HCT116 (cell line): ENCODE results near the gene SOBP. TPM values are rescaled to one million over a fixed set of nuclear protein-coding genes. Genes with fewer than 3 reads are reported as not detected.

Experiments used
- ATAC-seq: fragments of 200-7000 bp; cut with Tn5 transposase; 2 replicates; pipeline ENCODE4 v1.9.1; 2020; ENCODE audit warnings: mild to moderate bottlenecking, moderate library complexity
- BruUV-seq: library from RNA; stranded (reverse); fragments of 400-500 nt; replicated peaks from 2 replicates; lab custom pipeline; 2021; lab: Mats Ljungman, UMichigan
- CTCF ChIA-PET: fragments of 300-600 bp; sonication (Branson Sonifier 250); formaldehyde crosslinking; loops from one replicate; lab custom pipeline; 2021; ENCODE audit warnings: antibody characterized with exemption; lab: Charles Lee
- POLR2A ChIA-PET: fragments of 300-600, 350-600 bp; sonication (Branson Sonifier 250); formaldehyde crosslinking; loops from one replicate; lab custom pipeline; 2021; ENCODE audit warnings: antibody characterized with exemption; lab: Charles Lee
- RAD21 ChIA-PET, 2 experiments: fragments of 300-600 bp; sonication (Branson Sonifier 250); formaldehyde crosslinking; loops; one replicate each; lab custom pipeline; 2023; ENCODE audit warnings: low total read pairs in 2 of 2; ENCODE audit not compliant: uncharacterized antibody in 2 of 2, unreplicated experiment in 2 of 2, low non-redundant PET in 1 of 2; lab: Charles Lee
- DNase-seq: peaks from one replicate; pipeline ENCODE4 v3.0.0-alpha.2; 2010; ENCODE audit warnings: low read depth, low spot score
- H2AFZ ChIP-seq: fragments of 200-600 bp; shearing (Covaris generic), sonication (generic); 2 replicates; pipeline ENCODE4 v1.6.1; 2017; ENCODE audit warnings: low read depth, mixed run types, mixed read lengths, antibody characterized with exemption, low read length; ENCODE audit not compliant: poor library complexity, severe bottlenecking
- H3K27ac ChIP-seq: 2 replicates; pipeline ENCODE4 v1.5.1; 2012; ENCODE audit warnings: low read depth, low read length
- H3K27me3 ChIP-seq: fragments of 200-600 bp; sonication (generic); 2 replicates; pipeline ENCODE4 v1.6.1; 2016; ENCODE audit warnings: mixed run types, low read length, mixed read lengths; ENCODE audit not compliant: insufficient read depth
- H3K36me3 ChIP-seq, 2 experiments: fragments of 200-500 bp in 1 of 2; fragments of 200-600 bp in 1 of 2; sonication (Bioruptor generic) in 1 of 2; sonication (generic) in 1 of 2; 2 replicates each; pipeline versions ENCODE4 v1.5.1 to v1.6.1; 2014 to 2016; ENCODE audit warnings: low read length in 2 of 2, inconsistent platforms in 1 of 2, mixed read lengths in 1 of 2, mixed run types in 1 of 2; ENCODE audit not compliant: insufficient read depth in 2 of 2, control insufficient read depth in 1 of 2
- H3K4me1 ChIP-seq, 2 experiments: fragments of 200-600 bp in 1 of 2; sonication (generic) in 1 of 2; 2 replicates each; pipeline versions ENCODE4 v1.5.1 to v1.6.1; 2012 to 2017; ENCODE audit warnings: low read length in 2 of 2, inconsistent platforms in 1 of 2, mild to moderate bottlenecking in 1 of 2, mixed read lengths in 1 of 2, mixed run types in 1 of 2, moderate library complexity in 1 of 2; ENCODE audit not compliant: insufficient read depth in 2 of 2, control insufficient read depth in 1 of 2
- H3K4me2 ChIP-seq: fragments of 200-600 bp; sonication (generic); 2 replicates; pipeline ENCODE4 v1.6.1; 2017; ENCODE audit warnings: mixed run types, low read length, mixed read lengths
- H3K4me3 ChIP-seq, 2 experiments: fragments of 200-600 bp in 1 of 2; sonication (generic) in 1 of 2; replicated peaks in 1 of 2; 2 replicates each; pipeline ENCODE4 v1.5.1; 2011 to 2016; ENCODE audit warnings: low read length in 2 of 2, control low read depth in 1 of 2, low read depth in 1 of 2, mild to moderate bottlenecking in 1 of 2, mixed read lengths in 1 of 2, mixed run types in 1 of 2
- H3K79me2 ChIP-seq: fragments of 200-600 bp; sonication (generic); 2 replicates; pipeline ENCODE4 v1.6.1; 2017; ENCODE audit warnings: mild to moderate bottlenecking, mixed run types, low read length, moderate library complexity, mixed read lengths; ENCODE audit not compliant: insufficient read depth
- H3K9ac ChIP-seq: fragments of 200-600 bp; sonication (generic); 2 replicates; pipeline ENCODE4 v1.6.1; 2016; ENCODE audit warnings: low read length, mixed read lengths
- H3K9me2 ChIP-seq: fragments of 200-600 bp; sonication (generic), shearing (Covaris generic); 2 replicates; pipeline ENCODE4 v1.6.1; 2017; ENCODE audit warnings: mixed run types, mild to moderate bottlenecking, moderate library complexity; ENCODE audit not compliant: insufficient read depth
- H3K9me3 ChIP-seq, 2 experiments: fragments of 200-500 bp in 1 of 2; fragments of 200-600 bp in 1 of 2; sonication (Bioruptor generic) in 1 of 2; sonication (generic) in 1 of 2; 2 replicates each; pipeline ENCODE4 v1.6.1; 2014 to 2017; ENCODE audit warnings: low read length in 2 of 2, mixed read lengths in 2 of 2, inconsistent platforms in 1 of 2, low read depth in 1 of 2, mild to moderate bottlenecking in 1 of 2, mixed run types in 1 of 2, moderate library complexity in 1 of 2; ENCODE audit not compliant: control insufficient read depth in 1 of 2, insufficient read depth in 1 of 2
- H4K20me1 ChIP-seq: fragments of 200-600 bp; sonication (generic), shearing (Covaris generic); 2 replicates; pipeline ENCODE4 v1.6.1; 2017; ENCODE audit warnings: mixed run types, mild to moderate bottlenecking, moderate library complexity; ENCODE audit not compliant: insufficient read depth
- CEBPB ChIP-seq: IDR thresholded peaks from 2 replicates; pipeline ENCODE4 v1.6.1; 2012; ENCODE audit warnings: low read depth
- CTCF ChIP-seq, 3 experiments: fragments of 200-600 bp in 1 of 3; sonication (generic) in 1 of 3; IDR thresholded peaks in 2 of 3; conservative IDR thresholded peaks in 1 of 3; 2 replicates each; pipeline ENCODE4 v1.5.1; 2012 to 2017; ENCODE audit warnings: low read depth in 2 of 3, low read length in 2 of 3, antibody characterized with exemption in 1 of 3, borderline replicate concordance in 1 of 3, control low read depth in 1 of 3, mild to moderate bottlenecking in 1 of 3, mixed read lengths in 1 of 3, mixed run types in 1 of 3, moderate library complexity in 1 of 3; ENCODE audit not compliant: insufficient read depth in 1 of 3
- EGR1 ChIP-seq: IDR thresholded peaks from 2 replicates; pipeline ENCODE4 v1.6.1; 2012; ENCODE audit warnings: low read depth
- ELF1 ChIP-seq: IDR thresholded peaks from 2 replicates; pipeline ENCODE4 v1.6.1; 2012; ENCODE audit warnings: low read depth, borderline replicate concordance
- EZH2phosphoT487 ChIP-seq: fragments of 200-600 bp; IDR thresholded peaks from 2 replicates; pipeline ENCODE4 v1.6.1; 2018; ENCODE audit warnings: antibody characterized with exemption, borderline replicate concordance
- FOSL1 ChIP-seq: IDR thresholded peaks from 2 replicates; pipeline ENCODE4 v1.6.1; 2012; ENCODE audit warnings: low read depth
- JUND ChIP-seq: IDR thresholded peaks from 2 replicates; pipeline ENCODE4 v1.6.1; 2012
- POLR2A ChIP-seq: IDR thresholded peaks from 2 replicates; pipeline ENCODE4 v1.7.0; 2011; ENCODE audit warnings: borderline replicate concordance; ENCODE audit not compliant: insufficient read depth, insufficient read length; ENCODE audit errors: extremely low read depth
- POLR2AphosphoS5 ChIP-seq: IDR thresholded peaks from 2 replicates; pipeline ENCODE4 v1.6.1; 2011; ENCODE audit warnings: mild to moderate bottlenecking, low read depth, low read length, moderate library complexity
- SRF ChIP-seq: IDR thresholded peaks from 2 replicates; pipeline ENCODE4 v1.6.1; 2012; ENCODE audit warnings: low read depth
- ZBTB33 ChIP-seq: IDR thresholded peaks from 2 replicates; pipeline ENCODE4 v1.6.1; 2011; ENCODE audit warnings: mild to moderate bottlenecking, low read length, moderate library complexity; ENCODE audit not compliant: insufficient replicate concordance; ENCODE audit errors: extremely low read depth
- ZFX ChIP-seq: fragments of 450-650 bp; IDR thresholded peaks from 2 replicates; pipeline ENCODE4 v1.6.1; 2017
- intact Hi-C: fragments of 100-400 bp; cut with micrococcal nuclease; formaldehyde crosslinking; loops from 2 replicates; pipeline ENCODE4 v1.10.0; 2022
- total RNA-seq: library from RNA; stranded (reverse); gene quantifications from one replicate; pipeline ENCODE4 v1.2.1, GENCODE V29; 2021; ENCODE audit not compliant: unreplicated experiment

Gene SOBP
- total RNA-seq, 1 experiment from 2014 or later, result 2.6 TPM

DNA sequence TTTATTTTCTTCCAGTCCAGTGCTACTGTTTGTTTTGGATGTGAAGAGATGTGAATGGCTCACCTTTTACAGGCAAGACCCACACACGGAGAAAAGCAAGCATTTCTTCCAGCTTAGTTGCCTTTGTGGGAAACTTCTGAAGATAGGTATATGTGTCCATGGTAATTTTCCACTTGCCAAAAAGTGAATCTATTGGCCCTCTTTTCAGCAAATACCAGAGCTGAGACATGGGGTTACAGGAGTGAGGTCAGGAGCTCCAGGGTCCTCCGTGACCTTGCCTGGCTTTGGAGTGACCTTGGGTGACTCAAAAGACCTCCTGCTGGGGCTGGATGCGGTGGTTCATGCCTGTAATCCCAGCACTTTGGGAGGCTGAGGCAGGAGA, 167.4 kb downstream of the SOBP start:
- H3K4me3 ChIP-seq, result no peak overlapping the region
- ChIA-PET POLR2A (no interaction called here), RAD21 (no interaction called here), CTCF (interaction anchor here (1.0 kb wide), 1 partner anchor 471 kb away, joined by 3 read pairs; no protein-coding TSS in a partner anchor)
- no TSS peak for BruUV-seq
- H3K36me3 ChIP-seq, result no peaks in the 10 kb centered on the region
- H3K4me1 ChIP-seq, result peaks cover 0 to 13% of the 10 kb centered on the region in 2 experiments; a peak in 2 of 4 replicates
- ATAC-seq, result no peak
- H3K27ac ChIP-seq, result no peak overlapping the region
- no peak overlapping the region for H3K4me2 ChIP-seq
- H3K9me3 ChIP-seq, result no peaks in the 10 kb centered on the region
- H3K79me2 ChIP-seq, result no peaks in the 10 kb centered on the region
- no peaks in the 10 kb centered on the region for H3K9me2 ChIP-seq
- DNase-seq, result no peak
- no peak for TF ChIP-seq CTCF (IDR thresholded peaks at IDR 0.05 in 2 of 3, conservative IDR thresholded peaks at IDR 0.05 in 1 of 3; ENCODE audit: borderline replicate concordance in 1 of 3, insufficient read depth in 1 of 3, low read depth in 2 of 3, low read length in 2 of 3)
- TF ChIP-seq EGR1, result no peak
- no peak for TF ChIP-seq POLR2AphosphoS5
- no peak for TF ChIP-seq SRF
- TF ChIP-seq POLR2A, result no peak
- no peak for TF ChIP-seq ZFX
- TF ChIP-seq CEBPB, result no peak
- no peak for TF ChIP-seq FOSL1
- TF ChIP-seq ELF1, result no peak
- no peak for TF ChIP-seq ZBTB33
- no peak for TF ChIP-seq EZH2phosphoT487
- no peak for TF ChIP-seq JUND
- H2AFZ ChIP-seq, result no peak overlapping the region
- no peaks in the 10 kb centered on the region for H4K20me1 ChIP-seq
- H3K9ac ChIP-seq, result no peak overlapping the region
- H3K27me3 ChIP-seq, result no peaks in the 10 kb centered on the region
- intact Hi-C loops, result loop anchor here (5.0 kb wide), 2 partner anchors 340 to 480 kb away; no protein-coding TSS in a partner anchor
